ENCODE data around the gene MROH8.
"Not testable (repeated sequence)": the region's sequence is repeated elsewhere in the genome, so short reads cannot be mapped to it uniquely, and the experiment has no call there.

Gene MROH8

DNA sequence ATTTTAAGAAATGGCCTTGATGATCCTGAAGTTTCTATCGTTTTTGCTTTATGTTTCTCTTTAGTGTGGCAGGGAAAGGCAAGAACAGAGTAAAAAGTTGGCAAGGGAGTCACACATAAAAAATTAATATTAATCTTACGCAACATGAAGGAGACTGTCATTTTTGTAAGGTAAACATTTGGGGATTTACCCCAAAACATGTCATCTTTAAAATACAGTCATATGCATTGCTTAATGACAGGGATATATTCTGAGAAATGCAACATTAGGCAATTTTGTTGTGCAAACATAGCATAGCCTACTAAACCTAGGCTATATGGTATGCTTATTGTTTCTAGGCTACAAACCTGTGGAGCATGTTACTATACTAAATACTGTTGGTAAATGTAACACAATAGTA lies 88.9 kb downstream of the MROH8 start:
- DNase-seq (ENCODE audit: low read depth) = no peak

DNA sequence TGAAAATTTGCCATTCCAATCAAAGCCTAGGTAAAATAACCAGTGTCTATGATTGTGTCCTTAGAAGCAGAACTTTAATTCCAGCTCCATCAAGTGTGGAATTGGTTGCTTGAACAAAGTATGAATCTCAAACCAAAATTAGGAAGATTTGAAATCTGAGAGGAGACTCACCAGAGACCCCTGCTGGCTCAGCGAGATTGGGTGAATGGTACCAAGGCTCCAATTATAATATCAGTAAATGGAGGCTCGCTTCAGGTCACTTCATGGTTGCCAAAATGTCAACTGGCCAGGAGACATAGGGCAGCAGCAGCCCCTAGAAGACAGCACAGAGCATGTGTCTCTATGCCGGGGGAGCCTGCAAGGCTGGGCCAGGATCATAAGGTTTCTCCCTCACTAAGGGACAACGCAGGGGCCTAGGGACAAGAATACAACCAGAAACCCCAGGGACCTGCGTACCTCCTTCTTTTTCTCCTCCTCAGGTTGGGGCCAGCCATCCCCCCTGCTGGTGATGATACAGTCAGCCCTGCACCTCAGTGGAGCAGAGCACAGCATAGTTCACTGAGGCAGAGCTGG lies 97.5 kb downstream of the MROH8 start:
- DNase-seq (ENCODE audit: low read depth) = no peak

DNA sequence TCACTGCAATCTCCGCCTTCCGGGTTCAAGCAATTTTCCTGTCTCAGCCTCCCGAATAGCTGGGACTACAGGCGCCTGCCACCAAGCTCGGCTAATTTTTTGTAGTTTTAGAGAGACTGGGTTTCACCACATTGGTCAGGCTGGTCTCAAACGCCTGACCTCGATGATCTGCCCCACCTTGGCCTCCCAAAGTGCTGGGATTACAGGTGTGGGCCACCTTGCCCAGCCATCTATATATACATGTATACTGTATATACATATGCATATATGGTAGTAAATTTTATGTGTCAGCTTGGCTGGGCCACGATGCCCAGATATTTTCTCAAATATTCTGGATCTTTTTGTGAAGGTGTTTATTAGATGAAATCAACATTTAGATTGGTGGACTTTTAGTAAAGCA lies 102.3 kb downstream of the MROH8 start:
- DNase-seq (ENCODE audit: low read depth) = no peak

DNA sequence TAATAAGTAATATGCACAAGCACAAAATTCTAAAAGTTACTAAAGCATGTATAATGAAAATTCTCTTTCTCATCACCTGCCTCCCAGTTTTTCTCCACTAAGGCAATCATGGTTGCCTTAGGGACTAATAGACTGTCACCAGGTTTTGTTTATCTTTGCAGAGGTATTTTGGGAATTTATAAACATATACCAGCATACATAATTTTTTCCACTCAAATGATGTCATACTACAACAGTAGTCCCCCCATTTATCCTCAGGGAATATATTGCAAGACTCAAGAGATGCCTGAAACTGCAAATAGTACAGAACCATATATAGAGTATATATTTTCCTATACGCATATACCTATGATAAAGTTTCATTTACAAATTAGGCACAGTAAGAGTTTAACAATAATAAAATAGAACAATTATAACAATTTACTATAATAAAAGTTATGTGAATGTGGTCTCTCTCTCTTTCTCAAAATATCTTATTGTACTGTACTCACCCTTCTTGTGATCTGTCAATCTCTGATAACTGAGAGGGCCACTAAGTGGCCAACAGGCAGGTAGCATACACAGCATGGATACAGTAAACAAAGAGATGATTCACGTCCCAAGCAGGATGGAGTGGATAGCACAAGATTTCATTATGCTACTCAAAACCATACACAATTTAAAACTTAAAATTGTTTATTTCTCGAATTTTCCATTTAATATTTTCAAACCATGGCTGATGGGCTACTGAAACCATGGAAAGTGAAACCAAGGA lies 103.2 kb downstream of the MROH8 start:
- DNase-seq (ENCODE audit: low read depth) = no peak

DNA sequence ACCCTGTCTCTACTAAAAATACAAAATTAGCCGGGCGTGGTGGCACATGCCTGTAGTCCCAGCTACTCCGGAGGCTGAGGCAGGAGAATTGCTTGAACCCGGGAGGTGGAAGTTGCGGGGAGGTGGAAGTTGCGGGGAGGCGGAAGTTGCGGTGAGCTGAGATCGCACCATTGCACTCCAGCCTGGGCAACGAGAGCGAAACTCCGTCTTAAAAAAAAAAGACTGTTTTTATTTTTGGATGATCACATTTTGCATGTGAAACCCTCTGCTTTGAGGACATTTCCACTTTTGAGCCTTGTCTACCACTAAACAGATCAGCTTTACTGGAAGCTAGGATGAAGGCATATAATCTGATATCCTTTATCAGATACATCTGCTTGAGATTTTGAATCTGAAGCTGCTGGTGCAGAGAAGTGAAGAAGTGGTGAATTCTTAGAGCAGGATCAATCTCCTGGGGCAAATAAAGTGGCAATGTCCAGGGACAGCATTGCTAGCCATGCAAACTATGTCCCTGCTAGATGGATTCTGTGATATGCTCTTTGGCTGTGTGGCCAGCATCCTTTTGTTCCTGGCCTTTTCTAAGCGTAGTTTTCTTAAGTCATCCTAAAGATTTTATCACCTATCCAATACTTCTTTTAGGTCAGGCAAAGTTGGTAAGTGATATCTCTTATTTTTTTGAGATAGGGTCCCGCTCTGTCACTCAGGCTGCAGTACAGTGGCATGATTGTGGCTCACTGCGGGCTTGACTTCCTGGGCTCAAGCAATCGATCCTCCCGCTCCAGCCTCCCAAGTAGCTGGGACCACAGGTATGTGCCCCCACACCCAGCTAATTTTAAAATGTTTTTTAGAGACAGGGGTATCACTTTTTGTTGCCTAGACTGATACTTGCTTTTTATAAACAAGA lies 106.8 kb downstream of the MROH8 start:
- no peak for DNase-seq (ENCODE audit: low read depth)

DNA sequence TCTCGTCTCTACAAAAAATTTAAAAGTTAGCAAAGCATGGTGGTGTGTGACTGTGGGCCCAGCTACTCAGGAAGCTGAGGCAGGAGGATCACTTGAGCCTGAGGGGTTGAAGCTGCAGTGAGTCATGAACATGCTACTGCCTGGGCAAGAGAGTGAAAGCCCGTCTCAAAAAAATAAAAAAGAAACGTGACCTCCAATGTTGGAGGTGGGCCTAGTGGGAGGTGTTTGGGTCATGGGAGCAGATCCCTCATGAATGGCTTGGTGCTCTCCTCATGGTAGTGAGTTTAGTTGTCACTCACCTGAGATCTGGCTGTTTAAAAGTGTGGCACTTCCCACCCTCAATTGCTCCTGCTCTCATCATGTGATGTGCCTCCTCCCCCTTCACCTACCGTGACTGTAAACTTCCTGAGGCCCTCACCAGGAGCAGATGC lies 107.9 kb downstream of the MROH8 start:
- DNase-seq (ENCODE audit: low read depth) = no peak

DNA sequence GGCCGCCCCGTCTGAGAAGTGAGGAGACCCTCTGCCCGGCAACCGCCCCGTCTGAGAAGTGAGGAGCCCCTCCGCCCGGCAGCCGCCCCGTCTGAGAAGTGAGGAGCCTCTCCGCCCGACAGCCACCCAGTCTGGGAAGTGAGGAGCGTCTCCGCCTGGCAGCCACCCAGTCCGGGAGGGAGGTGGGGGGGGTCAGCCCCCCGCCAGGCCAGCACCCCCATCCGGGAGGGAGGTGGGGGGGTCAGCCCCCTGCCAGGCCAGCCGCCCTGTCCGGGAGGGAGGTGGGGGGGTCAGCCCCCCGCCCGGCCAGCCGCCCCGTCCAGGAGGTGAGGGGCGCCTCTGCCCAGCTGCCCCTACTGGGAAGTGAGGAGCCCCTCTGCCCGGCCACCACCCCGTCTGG lies 109.8 kb downstream of the MROH8 start:
- DNase-seq (ENCODE audit: low read depth) = not testable (repeated sequence)

DNA sequence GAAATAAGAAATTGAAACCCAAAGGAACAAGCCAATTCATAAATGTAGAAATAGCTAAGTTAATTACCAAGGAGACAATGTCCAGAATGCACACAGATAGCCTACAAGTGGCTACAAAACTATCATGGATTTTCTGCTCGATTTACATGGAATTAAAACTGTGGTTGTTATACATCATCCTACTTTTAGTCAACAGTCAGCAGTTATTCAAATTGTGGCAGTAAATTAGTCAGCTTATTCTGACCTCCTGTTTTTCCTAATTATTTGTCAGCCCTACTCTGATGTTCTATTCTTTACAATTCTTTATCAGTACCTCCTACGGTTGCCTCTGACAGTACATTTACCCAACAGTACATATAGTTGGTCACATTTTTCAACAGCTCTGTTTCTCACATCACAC lies 113.2 kb downstream of the MROH8 start:
- no peak for DNase-seq (ENCODE audit: low read depth)

DNA sequence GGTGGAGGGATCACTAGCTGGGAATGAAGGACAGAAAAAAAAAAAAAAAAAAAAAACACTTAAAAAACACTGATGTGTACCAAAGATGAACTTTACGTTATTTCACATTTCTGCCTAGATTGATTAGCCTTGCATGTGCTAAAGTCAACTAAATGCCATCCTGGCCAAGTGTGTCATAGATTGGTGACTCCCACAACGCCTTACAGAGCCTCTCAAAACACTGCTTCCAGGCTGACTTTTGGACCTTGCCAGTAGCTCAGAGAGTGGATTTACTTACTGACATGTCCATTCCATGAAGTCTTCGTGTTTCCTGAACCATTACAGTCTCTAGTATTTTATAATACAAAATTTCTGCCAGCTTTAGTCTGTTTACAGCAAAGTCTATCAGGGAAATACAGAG lies 124.1 kb downstream of the MROH8 start:
- DNase-seq (ENCODE audit: low read depth) = no peak

DNA sequence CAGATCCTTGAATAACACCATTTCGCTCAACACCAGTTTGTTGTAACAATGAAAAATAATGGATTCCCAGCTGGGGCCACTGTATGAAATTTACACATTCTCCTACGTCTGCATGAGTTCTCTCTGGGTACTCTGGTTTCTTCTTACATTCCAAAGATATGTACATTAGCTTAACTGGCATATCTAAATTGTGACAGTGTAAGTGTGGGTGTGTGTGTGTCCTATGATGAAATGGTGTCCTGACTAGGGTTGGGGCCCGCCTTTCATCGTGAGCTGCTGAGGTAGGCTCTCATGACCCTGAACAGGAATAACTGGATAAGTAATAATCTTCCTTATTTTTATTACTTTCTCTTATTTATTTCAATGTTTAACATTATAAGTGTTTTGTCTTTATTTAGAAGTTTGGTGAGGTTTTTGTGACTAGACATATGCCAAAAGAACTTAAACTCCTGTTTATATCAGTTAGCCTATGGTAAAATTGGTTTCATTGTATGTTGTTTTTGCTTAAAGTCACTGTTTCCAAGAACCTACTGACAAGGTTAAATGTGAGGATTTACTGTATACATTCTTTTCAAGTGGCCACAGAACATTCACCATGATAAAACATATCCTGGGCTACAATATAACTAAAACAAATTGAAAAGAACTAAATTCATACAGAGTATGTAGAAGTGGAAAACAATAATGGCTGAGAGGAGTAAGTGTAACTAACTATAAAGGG lies 126.0 kb downstream of the MROH8 start:
- no peak for DNase-seq (ENCODE audit: low read depth)
